OCI-LY3 (cell line): ENCODE data around the gene MRPS2.

Source experiments
- CTCF ChIP-seq: fragments of 200-600, 300-600 bp; sonication (generic); IDR thresholded peaks from 2 replicates; pipeline ENCODE4 v1.5.1; 2014; ENCODE audit warnings: antibody characterized with exemption, low read length, low read depth
- EZH2phosphoT487 ChIP-seq: fragments of 200-600 bp; shearing (Covaris generic); IDR thresholded peaks from 2 replicates; pipeline ENCODE4 v1.6.1; 2018; ENCODE audit warnings: antibody characterized with exemption, mixed run types, low read depth

- TF ChIP-seq EZH2phosphoT487 (no peak), CTCF (no peak)
These were observed 44.6 kb downstream of the MRPS2 start for GRCh38 chr9:135544981-135545635.
